KMS-11 (cell line): ENCODE results near the gene NRXN3.

Experiments used
- H2AFZ ChIP-seq: fragments of 200-600 bp; sonication (generic); 2 replicates; pipeline ENCODE4 v1.6.1; 2016; ENCODE audit warnings: antibody characterized with exemption, mixed run types, low read depth
- H3K27ac ChIP-seq: fragments of 200-600 bp; sonication (generic); 2 replicates; pipeline ENCODE4 v1.6.1; 2016; ENCODE audit warnings: mild to moderate bottlenecking, mixed run types
- H3K27me3 ChIP-seq: fragments of 200-600 bp; sonication (generic); 2 replicates; pipeline ENCODE4 v1.6.1; 2017; ENCODE audit warnings: mild to moderate bottlenecking, low read depth, mixed run types, moderate library complexity; ENCODE audit not compliant: insufficient read depth
- H3K36me3 ChIP-seq: fragments of 200-600 bp; sonication (generic); 2 replicates; pipeline ENCODE4 v1.6.1; 2017; ENCODE audit warnings: mild to moderate bottlenecking, mixed run types; ENCODE audit not compliant: insufficient read depth
- H3K4me1 ChIP-seq: fragments of 200-600 bp; sonication (generic); 2 replicates; pipeline ENCODE4 v1.6.1; 2016; ENCODE audit warnings: mild to moderate bottlenecking, low read depth, mixed run types; ENCODE audit not compliant: poor library complexity, severe bottlenecking
- H3K4me2 ChIP-seq: fragments of 200-600 bp; sonication (generic); 2 replicates; pipeline ENCODE4 v1.7.0; 2016; ENCODE audit warnings: mild to moderate bottlenecking, mixed run types
- H3K4me3 ChIP-seq: fragments of 200-600 bp; sonication (generic); IDR thresholded peaks from 2 replicates; pipeline ENCODE4 v1.6.1; 2017; ENCODE audit warnings: low read depth, low read length, mixed read lengths; ENCODE audit not compliant: insufficient read depth
- H3K79me2 ChIP-seq: fragments of 200-600 bp; sonication (generic); 2 replicates; pipeline ENCODE4 v1.6.1; 2016; ENCODE audit warnings: low read depth, mixed run types; ENCODE audit not compliant: insufficient read depth
- H3K9ac ChIP-seq: fragments of 200-600 bp; sonication (generic); 2 replicates; pipeline ENCODE4 v1.6.1; 2016; ENCODE audit warnings: mild to moderate bottlenecking, mixed run types
- H4K20me1 ChIP-seq: fragments of 200-600 bp; sonication (generic); 2 replicates; pipeline ENCODE4 v1.6.1; 2016; ENCODE audit warnings: mild to moderate bottlenecking, mixed run types; ENCODE audit not compliant: insufficient read depth
- CTCF ChIP-seq: fragments of 200-600 bp; sonication (generic); conservative IDR thresholded peaks from 2 replicates; pipeline ENCODE4 v1.6.1; 2017; ENCODE audit warnings: low read depth, mild to moderate bottlenecking, antibody characterized with exemption, low read length, moderate library complexity, mixed read lengths

Gene NRXN3

GRCh38 chr14:78852040-78852439, 681.9 kb downstream of the NRXN3 start:
- Histone ChIP-seq H4K20me1 (no peaks in the 10 kb centered on the region), H3K36me3 (no peaks in the 10 kb centered on the region)

GRCh38 chr14:78857974-78858373, 687.8 kb downstream of the NRXN3 start:
- Histone ChIP-seq H3K4me3 (no peak overlapping the region), H3K9ac (no peak overlapping the region)

More at GRCh38 chr14:78852040-78852439, 681.9 kb downstream of the NRXN3 start:
- no peaks in the 10 kb centered on the region for H3K27me3 ChIP-seq
- H3K4me2 ChIP-seq, result no peak overlapping the region
- H3K4me1 ChIP-seq, result no peaks in the 10 kb centered on the region
- H3K4me3 ChIP-seq, result no peak overlapping the region
- TF ChIP-seq CTCF, result no peak
- no peaks in the 10 kb centered on the region for H3K79me2 ChIP-seq
- H2AFZ ChIP-seq, result no peak overlapping the region
- H3K9ac ChIP-seq, result no peak overlapping the region
- H3K27ac ChIP-seq, result no peak overlapping the region

GRCh38 chr14:78863143-78863542, 693.0 kb downstream of the NRXN3 start:
- Histone ChIP-seq H3K4me3 (no peak overlapping the region), H3K27ac (no peak overlapping the region), H3K79me2 (no peaks in the 10 kb centered on the region), H3K4me2 (no peak overlapping the region), H3K4me1 (no peaks in the 10 kb centered on the region), H3K9ac (no peak overlapping the region), H4K20me1 (no peaks in the 10 kb centered on the region), H2AFZ (no peak overlapping the region), H3K36me3 (no peaks in the 10 kb centered on the region), H3K27me3 (no peaks in the 10 kb centered on the region)
- no peak for TF ChIP-seq CTCF

More at GRCh38 chr14:78857974-78858373, 687.8 kb downstream of the NRXN3 start:
- Histone ChIP-seq H2AFZ (no peak overlapping the region), H3K4me1 (no peaks in the 10 kb centered on the region), H3K79me2 (no peaks in the 10 kb centered on the region), H4K20me1 (no peaks in the 10 kb centered on the region), H3K27ac (no peak overlapping the region), H3K36me3 (no peaks in the 10 kb centered on the region), H3K27me3 (no peaks in the 10 kb centered on the region), H3K4me2 (no peak overlapping the region)
- no peak for TF ChIP-seq CTCF

GRCh38 chr14:78872837-78873236, 702.7 kb downstream of the NRXN3 start:
- no peaks in the 10 kb centered on the region for H3K4me1 ChIP-seq
- no peaks in the 10 kb centered on the region for H3K36me3 ChIP-seq
- no peaks in the 10 kb centered on the region for H4K20me1 ChIP-seq
- H2AFZ ChIP-seq, result no peak overlapping the region
- H3K79me2 ChIP-seq, result no peaks in the 10 kb centered on the region
- H3K9ac ChIP-seq, result no peak overlapping the region
- H3K4me3 ChIP-seq, result no peak overlapping the region
- H3K27me3 ChIP-seq, result no peaks in the 10 kb centered on the region
- H3K4me2 ChIP-seq, result no peak overlapping the region
- no peak for TF ChIP-seq CTCF
- no peak overlapping the region for H3K27ac ChIP-seq

GRCh38 chr14:78873581-78873980, 703.4 kb downstream of the NRXN3 start:
- Histone ChIP-seq H3K27ac (no peak overlapping the region), H3K4me3 (no peak overlapping the region), H3K9ac (no peak overlapping the region), H3K27me3 (no peaks in the 10 kb centered on the region), H3K4me1 (no peaks in the 10 kb centered on the region), H3K79me2 (no peaks in the 10 kb centered on the region), H4K20me1 (no peaks in the 10 kb centered on the region), H3K4me2 (no peak overlapping the region), H2AFZ (no peak overlapping the region), H3K36me3 (no peaks in the 10 kb centered on the region)
- no peak for TF ChIP-seq CTCF
